Neural progenitor cell (in vitro differentiated cells): ENCODE measurements around the gene ARVCF. TPM values are rescaled to one million over a fixed set of nuclear protein-coding genes. Genes with fewer than 3 reads are reported as not detected.
A peak's percentile ranks its signal among the peaks of the same experiment; 100 is the strongest.

Experiments
- DNase-seq: peaks from one replicate; pipeline ENCODE4 v3.0.0-alpha.2; 2016; ENCODE audit warnings: low spot score
- H2AFZ ChIP-seq: fragments of 200-600 bp; sonication (generic); replicated peaks from 2 replicates; pipeline ENCODE4 v1.6.1; 2016; ENCODE audit warnings: antibody characterized with exemption
- H3F3A ChIP-seq: fragments of 200-600 bp; sonication (generic); 2 replicates; pipeline ENCODE4 v1.6.1; 2016; ENCODE audit warnings: antibody characterized with exemption, low read depth
- H3K27ac ChIP-seq: fragments of 200-600 bp; sonication (generic); 2 replicates; pipeline ENCODE4 v1.5.1; 2016; ENCODE audit warnings: mild to moderate bottlenecking
- H3K27me3 ChIP-seq: fragments of 200-600 bp; sonication (generic); 2 replicates; pipeline ENCODE4 v1.6.1; 2016; ENCODE audit warnings: mild to moderate bottlenecking, moderate library complexity
- H3K36me3 ChIP-seq: fragments of 200-600 bp; sonication (generic); 2 replicates; pipeline ENCODE4 v1.5.1; 2016
- H3K4me1 ChIP-seq: fragments of 200-600 bp; sonication (generic); 2 replicates; pipeline ENCODE4 v1.6.1; 2016; ENCODE audit warnings: mixed run types
- H3K4me2 ChIP-seq: fragments of 200-600 bp; sonication (generic); 2 replicates; pipeline ENCODE4 v1.6.1; 2016
- H3K4me3 ChIP-seq: fragments of 200-600 bp; sonication (generic); 2 replicates; pipeline ENCODE4 v1.5.1; 2016
- H3K79me2 ChIP-seq: fragments of 200-600 bp; sonication (generic); 2 replicates; pipeline ENCODE4 v1.6.1; 2016; ENCODE audit warnings: low read depth
- H3K9ac ChIP-seq: fragments of 200-600 bp; sonication (generic); 2 replicates; pipeline ENCODE4 v1.6.1; 2016
- H3K9me3 ChIP-seq: fragments of 200-600 bp; sonication (generic); 2 replicates; pipeline ENCODE4 v1.5.1; 2016; ENCODE audit warnings: low read depth
- H4K20me1 ChIP-seq: fragments of 200-600 bp; sonication (generic); 2 replicates; pipeline ENCODE4 v1.6.1; 2016; ENCODE audit warnings: low read depth
- H3K27ac Mint-ChIP-seq: 3 replicates; pipeline ENCODE4 v1.8.0; 2021; ENCODE audit warnings: mixed read lengths
- H3K27me3 Mint-ChIP-seq: 2 replicates; pipeline ENCODE4 v1.8.0; 2022; ENCODE audit warnings: low read depth, mild to moderate bottlenecking, inconsistent platforms, moderate library complexity, mixed read lengths; ENCODE audit not compliant: insufficient read depth
- H3K36me3 Mint-ChIP-seq: 3 replicates; pipeline ENCODE4 v1.8.0; 2021; ENCODE audit warnings: mixed read lengths
- H3K4me1 Mint-ChIP-seq: 3 replicates; pipeline ENCODE4 v1.8.0; 2021; ENCODE audit warnings: mixed read lengths
- H3K4me3 Mint-ChIP-seq: 3 replicates; pipeline ENCODE4 v1.8.0; 2021; ENCODE audit warnings: mild to moderate bottlenecking, moderate library complexity, mixed read lengths
- H3K9me3 Mint-ChIP-seq: 3 replicates; pipeline ENCODE4 v1.8.0; 2020; ENCODE audit warnings: mixed read lengths
- CTCF ChIP-seq: fragments of 200-600 bp; sonication (generic); IDR thresholded peaks from 2 replicates; pipeline ENCODE4 v1.5.1; 2017; ENCODE audit warnings: antibody characterized with exemption, mild to moderate bottlenecking
- EZH2 ChIP-seq: fragments of 200-600 bp; sonication (generic); IDR thresholded peaks from 2 replicates; pipeline ENCODE4 v1.6.1; 2017; ENCODE audit warnings: antibody characterized with exemption, mild to moderate bottlenecking, moderate library complexity
- EZH2phosphoT487 ChIP-seq: fragments of 200-600 bp; sonication (generic); IDR thresholded peaks from 2 replicates; pipeline ENCODE4 v1.6.1; 2017; ENCODE audit warnings: antibody characterized with exemption
- total RNA-seq: library from RNA; depleted of rRNA; stranded (reverse); fragments of >200 nt; gene quantifications from 2 replicates; pipeline ENCODE4 v1.2.3, GENCODE V29; 2015; ENCODE audit warnings: low replicate concordance

ARVCF gene
- total RNA-seq, 1 donor from 2014 or later: 35.4 TPM

- Mint-ChIP-seq H3K27me3 (peaks cover 5% of the 10 kb centered on the region), H3K27ac (no peak overlapping the region), H3K4me3 (no peak overlapping the region), H3K4me1 (peaks cover 11% of the 10 kb centered on the region), H3K9me3 (no peaks in the 10 kb centered on the region), H3K36me3 (peaks cover 2% of the 10 kb centered on the region)
- Histone ChIP-seq H3K4me2 (no peak overlapping the region), H3K9me3 (no peaks in the 10 kb centered on the region), H3K9ac (no peak overlapping the region), H2AFZ (no peak overlapping the region), H3K4me3 (no peak overlapping the region), H4K20me1 (no peaks in the 10 kb centered on the region), H3K36me3 (no peaks in the 10 kb centered on the region), H3F3A (no peaks in the 10 kb centered on the region), H3K79me2 (no peaks in the 10 kb centered on the region), H3K27ac (no peak overlapping the region), H3K4me1 (no peaks in the 10 kb centered on the region), H3K27me3 (no peaks in the 10 kb centered on the region)
- no peak for TF ChIP-seq EZH2phosphoT487
- TF ChIP-seq CTCF: no peak
- TF ChIP-seq EZH2: no peak
- DNase-seq: no peak
Observed at GRCh38 chr22:20039683-20040325, 23.2 kb upstream of the ARVCF start.

- peaks cover 11% of the 10 kb centered on the region for H3K4me1 Mint-ChIP-seq
- no peak overlapping the region for H3K27ac Mint-ChIP-seq
- H3K4me2 ChIP-seq: no peak overlapping the region
- no peak overlapping the region for H2AFZ ChIP-seq
- H3K4me3 Mint-ChIP-seq: no peak overlapping the region
- H3K9me3 Mint-ChIP-seq: no peaks in the 10 kb centered on the region
- no peaks in the 10 kb centered on the region for H3F3A ChIP-seq
- H3K9me3 ChIP-seq: no peaks in the 10 kb centered on the region
- no peak overlapping the region for H3K27ac ChIP-seq
- TF ChIP-seq EZH2phosphoT487: no peak
- no peak for TF ChIP-seq CTCF
- no peak for TF ChIP-seq EZH2
- H3K79me2 ChIP-seq: no peaks in the 10 kb centered on the region
- H4K20me1 ChIP-seq: no peaks in the 10 kb centered on the region
- no peaks in the 10 kb centered on the region for H3K36me3 ChIP-seq
- DNase-seq: no peak
- no peaks in the 10 kb centered on the region for H3K36me3 Mint-ChIP-seq
- no peaks in the 10 kb centered on the region for H3K4me1 ChIP-seq
- no peak overlapping the region for H3K4me3 ChIP-seq
- H3K27me3 Mint-ChIP-seq: peaks cover 6% of the 10 kb centered on the region
- no peak overlapping the region for H3K9ac ChIP-seq
- H3K27me3 ChIP-seq: no peaks in the 10 kb centered on the region
Observed at GRCh38 chr22:20038574-20038973, 22.0 kb upstream of the ARVCF start.

GRCh38 chr22:20037419-20037818 is 20.8 kb upstream of the ARVCF start:
- Histone ChIP-seq H3K9me3 (no peaks in the 10 kb centered on the region), H3K36me3 (no peaks in the 10 kb centered on the region), H3K27me3 (no peaks in the 10 kb centered on the region), H2AFZ (no peak overlapping the region), H4K20me1 (no peaks in the 10 kb centered on the region), H3K4me2 (no peak overlapping the region), H3K79me2 (no peaks in the 10 kb centered on the region), H3F3A (no peaks in the 10 kb centered on the region), H3K9ac (no peak overlapping the region), H3K4me3 (no peak overlapping the region), H3K27ac (no peak overlapping the region), H3K4me1 (no peaks in the 10 kb centered on the region)
- no peak for TF ChIP-seq EZH2
- no peak for TF ChIP-seq CTCF
- TF ChIP-seq EZH2phosphoT487: no peak
- Mint-ChIP-seq H3K4me3 (no peak overlapping the region), H3K4me1 (peaks cover 11% of the 10 kb centered on the region), H3K27me3 (peaks cover 6% of the 10 kb centered on the region), H3K9me3 (no peaks in the 10 kb centered on the region), H3K36me3 (no peaks in the 10 kb centered on the region), H3K27ac (peak overlapping the region; percentile 74)
- no peak for DNase-seq
